Measurements from ENCODE around the gene CADPS2.

Gene CADPS2

GRCh38 chr7:122709930-122710646, 176.2 kb downstream of the CADPS2 start:
- TF ChIP-seq, protein P1, sequence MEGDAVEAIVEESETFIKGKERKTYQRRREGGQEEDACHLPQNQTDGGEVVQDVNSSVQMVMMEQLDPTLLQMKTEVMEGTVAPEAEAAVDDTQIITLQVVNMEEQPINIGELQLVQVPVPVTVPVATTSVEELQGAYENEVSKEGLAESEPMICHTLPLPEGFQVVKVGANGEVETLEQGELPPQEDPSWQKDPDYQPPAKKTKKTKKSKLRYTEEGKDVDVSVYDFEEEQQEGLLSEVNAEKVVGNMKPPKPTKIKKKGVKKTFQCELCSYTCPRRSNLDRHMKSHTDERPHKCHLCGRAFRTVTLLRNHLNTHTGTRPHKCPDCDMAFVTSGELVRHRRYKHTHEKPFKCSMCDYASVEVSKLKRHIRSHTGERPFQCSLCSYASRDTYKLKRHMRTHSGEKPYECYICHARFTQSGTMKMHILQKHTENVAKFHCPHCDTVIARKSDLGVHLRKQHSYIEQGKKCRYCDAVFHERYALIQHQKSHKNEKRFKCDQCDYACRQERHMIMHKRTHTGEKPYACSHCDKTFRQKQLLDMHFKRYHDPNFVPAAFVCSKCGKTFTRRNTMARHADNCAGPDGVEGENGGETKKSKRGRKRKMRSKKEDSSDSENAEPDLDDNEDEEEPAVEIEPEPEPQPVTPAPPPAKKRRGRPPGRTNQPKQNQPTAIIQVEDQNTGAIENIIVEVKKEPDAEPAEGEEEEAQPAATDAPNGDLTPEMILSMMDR (IDR thresholded peaks at IDR 0.05; ENCODE audit: low read depth, low read length, missing control alignments): no peak
- H3K4me3 ChIP-seq (replicated peaks; ENCODE audit: low read depth, low read length): no peak overlapping the region
- no peak for DNase-seq (ENCODE audit: extremely low read depth, low read depth)

DNA sequence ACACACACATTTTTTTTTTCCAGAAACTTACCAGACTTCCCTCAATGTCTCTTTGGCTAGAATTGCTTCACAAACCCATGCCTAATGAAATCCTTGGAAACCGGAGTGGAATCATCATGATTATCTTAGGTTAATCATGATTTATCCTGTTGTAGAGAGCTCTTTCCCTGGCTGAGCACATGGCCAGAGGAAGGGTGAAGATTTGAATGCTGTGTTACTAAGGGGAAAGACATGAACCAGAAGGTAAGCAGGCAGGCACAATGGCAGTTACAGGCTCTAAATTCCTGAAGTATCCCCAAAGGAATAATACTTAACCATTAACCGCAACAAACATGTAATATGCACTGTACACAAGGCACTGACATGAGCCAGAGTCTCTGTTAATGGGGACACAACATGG, 179.4 kb downstream of the CADPS2 start:
- no peak for DNase-seq (ENCODE audit: extremely low read depth, low read depth)
- no peak overlapping the region for H3K4me3 ChIP-seq (replicated peaks; ENCODE audit: low read depth, low read length)
- TF ChIP-seq, protein P1 (IDR thresholded peaks at IDR 0.05; ENCODE audit: low read depth, low read length, missing control alignments): no peak

DNA sequence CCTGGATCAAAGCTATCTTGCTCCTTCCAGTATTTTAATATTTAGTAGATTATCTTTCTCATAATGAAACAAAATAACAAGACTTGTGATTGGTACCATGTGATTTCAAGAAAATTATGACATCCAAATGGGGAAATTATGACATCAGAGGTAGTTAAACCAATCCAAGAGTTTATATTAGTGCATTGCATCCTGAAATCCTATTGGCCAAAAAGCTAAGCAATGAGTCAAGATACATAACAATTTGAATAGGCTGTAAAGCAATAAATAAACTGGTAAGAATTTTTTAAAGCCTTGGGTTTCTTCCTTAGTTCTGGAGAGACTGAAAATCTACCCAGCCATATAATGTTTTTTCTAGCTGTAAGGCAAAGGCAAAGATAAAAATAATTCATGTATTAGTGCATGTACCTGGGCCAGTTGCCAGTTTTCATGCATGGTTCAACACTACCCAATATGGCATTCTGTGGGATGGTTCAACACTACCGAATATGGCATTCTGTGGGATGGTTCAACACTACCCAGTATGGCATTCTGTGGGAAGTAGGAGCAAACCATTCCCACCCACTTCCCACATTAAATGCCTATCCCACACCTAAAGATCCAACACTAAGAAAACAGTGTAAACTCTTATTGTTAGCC, 183.3 kb downstream of the CADPS2 start, which contains the start of gene RNF148:
Gene RNF148, minus strand, starts transcription at position 51 of the 639 bp plus-strand sequence. CDS start 172 bp downstream, outside the sequence.
- DNase-seq (ENCODE audit: extremely low read depth, low read depth): no peak
- H3K4me3 ChIP-seq (replicated peaks; ENCODE audit: low read depth, low read length): no peak within 1 kb of the TSS
- TF ChIP-seq, protein P1 (IDR thresholded peaks at IDR 0.05; ENCODE audit: low read depth, low read length, missing control alignments): no peak

DNA sequence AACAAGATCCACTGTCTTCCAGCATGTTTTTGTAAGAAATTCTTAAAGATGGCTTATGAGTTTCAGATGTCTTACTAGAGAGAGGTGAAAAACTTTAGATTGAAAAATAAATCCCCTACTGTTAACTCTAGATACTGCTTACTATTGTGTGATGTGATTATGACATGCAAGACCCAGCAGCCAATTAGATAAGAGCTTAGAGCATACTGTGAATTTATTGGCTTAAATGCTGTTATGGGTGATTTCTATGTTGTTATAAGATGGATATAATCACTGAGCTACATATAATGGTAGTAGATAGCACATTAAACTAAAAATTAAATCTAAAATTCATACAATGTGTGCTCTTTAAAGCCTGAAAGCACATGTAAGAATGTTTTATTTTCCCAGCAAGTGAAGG, 187.2 kb downstream of the CADPS2 start, which contains the start of gene RNF133:
Gene RNF133, minus strand, starts transcription at position 101 of the 400 bp plus-strand sequence. CDS start 199 bp downstream, outside the sequence.
- no peak for DNase-seq (ENCODE audit: extremely low read depth, low read depth)
- no peak within 1 kb of the TSS for H3K4me3 ChIP-seq (replicated peaks; ENCODE audit: low read depth, low read length)
- TF ChIP-seq, protein P1 (IDR thresholded peaks at IDR 0.05; ENCODE audit: low read depth, low read length, missing control alignments): no peak

DNA sequence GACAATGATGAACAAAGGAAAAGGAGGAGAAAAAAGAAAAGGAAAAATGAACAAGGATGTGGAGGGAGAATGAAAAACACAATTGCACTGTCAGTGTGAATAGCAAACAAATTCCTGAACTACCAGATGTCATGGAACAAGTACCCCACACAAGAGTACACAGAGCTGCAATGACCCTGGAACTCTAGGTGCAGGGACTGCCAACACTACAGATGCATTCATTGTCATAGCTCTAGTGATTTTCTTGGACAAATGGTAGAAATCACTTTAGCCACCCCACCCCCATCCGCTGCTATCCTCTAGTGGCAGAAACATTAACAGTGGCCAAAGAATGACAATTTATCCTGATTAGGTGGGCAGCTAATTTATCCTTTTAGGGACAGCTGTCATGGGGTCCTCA, 190.4 kb downstream of the CADPS2 start:
- no peak overlapping the region for H3K4me3 ChIP-seq (replicated peaks; ENCODE audit: low read depth, low read length)
- TF ChIP-seq, protein P1 (IDR thresholded peaks at IDR 0.05; ENCODE audit: low read depth, low read length, missing control alignments): no peak
- DNase-seq (ENCODE audit: extremely low read depth, low read depth): no peak

GRCh38 chr7:122694697-122695096, 191.6 kb downstream of the CADPS2 start:
- TF ChIP-seq, protein P1 (IDR thresholded peaks at IDR 0.05; ENCODE audit: low read depth, low read length, missing control alignments): no peak
- no peak for DNase-seq (ENCODE audit: extremely low read depth, low read depth)

More at GRCh38 chr7:122694697-122695096, 191.6 kb downstream of the CADPS2 start:
- no peak overlapping the region for H3K4me3 ChIP-seq (replicated peaks; ENCODE audit: low read depth, low read length)
